ENCODE measurements around the gene LIPG. TPM values are rescaled to one million over a fixed set of nuclear protein-coding genes. Genes with fewer than 3 reads are reported as not detected.
A peak's percentile ranks its signal among the peaks of the same experiment; 100 is the strongest.

LIPG gene
- polyA plus RNA-seq, 1 donor (not counting 4 experiments of a cell fraction or from before 2014, with no cell fraction given): 241 TPM

DNA sequence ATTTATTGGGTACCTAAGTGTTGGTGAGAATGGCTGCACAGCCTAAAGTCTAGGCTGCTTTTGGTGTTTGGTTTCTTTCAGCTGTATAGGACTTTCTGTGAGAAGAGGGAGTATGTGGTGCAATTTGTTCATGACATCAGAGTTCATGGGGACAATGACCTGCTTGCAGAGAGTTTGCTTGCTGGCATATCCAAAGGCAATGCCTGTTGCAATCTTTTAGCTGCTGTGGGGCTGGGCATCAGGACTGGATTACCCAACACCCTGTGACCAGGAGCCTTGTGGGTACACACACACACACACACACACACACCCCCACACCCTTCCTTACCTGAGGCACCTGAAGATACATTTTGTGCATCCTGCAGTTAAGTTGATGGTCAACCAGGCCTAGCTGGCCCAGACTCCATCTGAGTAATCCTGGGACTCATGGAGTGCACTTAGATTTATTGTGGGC, 68.4 kb downstream of the LIPG start:
- Histone ChIP-seq H3K27me3 (ENCODE audit: control insufficient read depth, extremely low read depth, insufficient read depth, low read length) (no peaks in the 10 kb centered on the region), H3K4me3 (ENCODE audit: control insufficient read depth in 2 of 3, extremely low read depth in 1 of 3, insufficient read depth in 2 of 3, low read depth in 1 of 3, low read length in 3 of 3) (no peak overlapping the region), H3K36me3 (ENCODE audit: control insufficient read depth in 2 of 2, extremely low read depth in 1 of 2, insufficient read depth in 2 of 2, low read length in 2 of 2) (no peaks in the 10 kb centered on the region), H3K79me2 (ENCODE audit: control insufficient read depth, insufficient read depth, low read length) (no peaks in the 10 kb centered on the region), H3K9me3 (ENCODE audit: control insufficient read depth, low read depth, low read length) (no peaks in the 10 kb centered on the region), H3K9me1 (ENCODE audit: control insufficient read depth, extremely low read depth, insufficient read depth, low read length) (no peaks in the 10 kb centered on the region), H3K4me1 (ENCODE audit: control insufficient read depth, extremely low read depth, insufficient read depth, low read length) (peaks cover 4% of the 10 kb centered on the region), H4K20me1 (ENCODE audit: control insufficient read depth, extremely low read depth, insufficient read depth, low read length) (no peaks in the 10 kb centered on the region), H2AFZ (ENCODE audit: control insufficient read depth, low read length) (no peak overlapping the region), H3K27ac (ENCODE audit: control insufficient read depth, insufficient read depth, low read length) (no peak overlapping the region), H3K4me2 (ENCODE audit: control insufficient read depth, extremely low read depth, insufficient read depth, low read depth, low read length) (no peak overlapping the region), H3K9ac (ENCODE audit: control insufficient read depth, extremely low read depth, insufficient read depth, low read length) (no peak overlapping the region)
- DNase-seq (ENCODE audit: low read depth, low spot score) (no peak), FAIRE-seq (no peak)
- dilution Hi-C loops (cut with MboI; ENCODE audit: extremely low pct_ligation_motif_present, low sequenced_read_pairs): no loop called here
- TF ChIP-seq EZH2 (IDR thresholded peaks at IDR 0.05; ENCODE audit: low read length): no peak
- TF ChIP-seq, protein P1, sequence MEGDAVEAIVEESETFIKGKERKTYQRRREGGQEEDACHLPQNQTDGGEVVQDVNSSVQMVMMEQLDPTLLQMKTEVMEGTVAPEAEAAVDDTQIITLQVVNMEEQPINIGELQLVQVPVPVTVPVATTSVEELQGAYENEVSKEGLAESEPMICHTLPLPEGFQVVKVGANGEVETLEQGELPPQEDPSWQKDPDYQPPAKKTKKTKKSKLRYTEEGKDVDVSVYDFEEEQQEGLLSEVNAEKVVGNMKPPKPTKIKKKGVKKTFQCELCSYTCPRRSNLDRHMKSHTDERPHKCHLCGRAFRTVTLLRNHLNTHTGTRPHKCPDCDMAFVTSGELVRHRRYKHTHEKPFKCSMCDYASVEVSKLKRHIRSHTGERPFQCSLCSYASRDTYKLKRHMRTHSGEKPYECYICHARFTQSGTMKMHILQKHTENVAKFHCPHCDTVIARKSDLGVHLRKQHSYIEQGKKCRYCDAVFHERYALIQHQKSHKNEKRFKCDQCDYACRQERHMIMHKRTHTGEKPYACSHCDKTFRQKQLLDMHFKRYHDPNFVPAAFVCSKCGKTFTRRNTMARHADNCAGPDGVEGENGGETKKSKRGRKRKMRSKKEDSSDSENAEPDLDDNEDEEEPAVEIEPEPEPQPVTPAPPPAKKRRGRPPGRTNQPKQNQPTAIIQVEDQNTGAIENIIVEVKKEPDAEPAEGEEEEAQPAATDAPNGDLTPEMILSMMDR (optimal IDR thresholded peaks at IDR 0.05 in 1 of 3, IDR thresholded peaks at IDR 0.05 in 1 of 3, conservative IDR thresholded peaks at IDR 0.05 in 1 of 3; ENCODE audit: extremely low read depth in 1 of 3, insufficient read depth in 2 of 3, low read length in 3 of 3): no peak

DNA sequence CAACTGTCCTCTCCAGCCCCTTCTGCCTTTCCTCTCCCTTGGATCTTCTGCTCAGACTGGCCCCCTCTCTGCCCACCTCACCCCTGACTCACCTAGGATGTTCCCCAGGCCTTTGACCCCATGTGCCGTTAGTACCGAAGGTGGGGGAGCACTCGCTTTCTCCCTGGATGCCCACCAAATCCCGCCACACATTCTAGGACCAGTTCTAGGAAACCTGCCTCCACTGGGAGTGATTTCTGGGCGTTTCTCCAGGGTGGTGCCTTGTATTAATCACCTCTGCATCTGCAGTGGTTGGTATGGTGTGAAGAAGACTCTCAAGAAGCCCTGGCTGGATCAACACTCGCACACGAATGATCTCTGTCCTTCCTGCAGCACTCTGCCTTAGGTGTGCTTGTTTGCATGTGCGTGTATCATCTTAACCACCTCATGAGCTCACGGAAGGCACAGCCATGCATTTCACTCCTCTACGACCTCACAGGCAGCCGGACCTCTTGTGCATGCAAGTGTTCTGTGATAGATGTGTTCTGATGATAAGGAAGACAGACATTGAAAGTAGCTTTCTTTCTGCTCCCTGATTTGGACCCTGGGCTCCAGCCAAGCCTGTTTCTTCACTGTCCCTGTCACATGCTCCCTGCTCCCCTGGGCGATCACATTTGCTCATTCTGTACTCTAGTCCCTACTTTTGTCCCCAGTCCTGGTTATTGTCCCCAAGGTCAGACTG, 69.4 kb downstream of the LIPG start:
- no peaks in the 10 kb centered on the region for H3K36me3 ChIP-seq (ENCODE audit: control insufficient read depth in 2 of 2, extremely low read depth in 1 of 2, insufficient read depth in 2 of 2, low read length in 2 of 2)
- no peak for DNase-seq (ENCODE audit: low read depth, low spot score)
- TF ChIP-seq, protein P1 (optimal IDR thresholded peaks at IDR 0.05 in 1 of 3, IDR thresholded peaks at IDR 0.05 in 1 of 3, conservative IDR thresholded peaks at IDR 0.05 in 1 of 3; ENCODE audit: extremely low read depth in 1 of 3, insufficient read depth in 2 of 3, low read length in 3 of 3): no peak
- TF ChIP-seq EZH2 (IDR thresholded peaks at IDR 0.05; ENCODE audit: low read length): no peak
- H3K9me1 ChIP-seq (ENCODE audit: control insufficient read depth, extremely low read depth, insufficient read depth, low read length): no peaks in the 10 kb centered on the region
- H3K79me2 ChIP-seq (ENCODE audit: control insufficient read depth, insufficient read depth, low read length): no peaks in the 10 kb centered on the region
- H3K27me3 ChIP-seq (ENCODE audit: control insufficient read depth, extremely low read depth, insufficient read depth, low read length): no peaks in the 10 kb centered on the region
- H3K4me3 ChIP-seq (ENCODE audit: control insufficient read depth in 2 of 3, extremely low read depth in 1 of 3, insufficient read depth in 2 of 3, low read depth in 1 of 3, low read length in 3 of 3): no peak overlapping the region
- peaks cover 4% of the 10 kb centered on the region for H3K4me1 ChIP-seq (ENCODE audit: control insufficient read depth, extremely low read depth, insufficient read depth, low read length)
- H3K9me3 ChIP-seq (ENCODE audit: control insufficient read depth, low read depth, low read length): no peaks in the 10 kb centered on the region
- H2AFZ ChIP-seq (ENCODE audit: control insufficient read depth, low read length): no peak overlapping the region
- no peak overlapping the region for H3K27ac ChIP-seq (ENCODE audit: control insufficient read depth, insufficient read depth, low read length)
- H3K4me2 ChIP-seq (ENCODE audit: control insufficient read depth, extremely low read depth, insufficient read depth, low read depth, low read length): no peak overlapping the region
- H4K20me1 ChIP-seq (ENCODE audit: control insufficient read depth, extremely low read depth, insufficient read depth, low read length): no peaks in the 10 kb centered on the region
- FAIRE-seq: peak; percentile 20
- no peak overlapping the region for H3K9ac ChIP-seq (ENCODE audit: control insufficient read depth, extremely low read depth, insufficient read depth, low read length)
- dilution Hi-C loops (cut with MboI; ENCODE audit: extremely low pct_ligation_motif_present, low sequenced_read_pairs): no loop called here

All from keratinocyte (primary cell).